ENCODE results near the gene KCTD2. TPM values are rescaled to one million over a fixed set of nuclear protein-coding genes. Genes with fewer than 3 reads are reported as not detected.

KCTD2 gene
- total RNA-seq, 1 donor: 20.2 TPM

- peak within 1 kb of the TSS; percentile 91 for H3K4me3 ChIP-seq (ENCODE audit: low read depth, low read length)
- no peak for TF ChIP-seq CTCF (IDR thresholded peaks at IDR 0.05; ENCODE audit: insufficient read depth, low read length)
- peak; percentile 72 for DNase-seq (ENCODE audit: low read depth)
Measured at GRCh38 chr17:75109407-75110233, 62.6 kb downstream of the KCTD2 start, which contains the start of gene ARMC7. Gene ARMC7 (plus strand): TSS chr17:75109969. CDS start chr17:75110289, 320 bp downstream.

DNA sequence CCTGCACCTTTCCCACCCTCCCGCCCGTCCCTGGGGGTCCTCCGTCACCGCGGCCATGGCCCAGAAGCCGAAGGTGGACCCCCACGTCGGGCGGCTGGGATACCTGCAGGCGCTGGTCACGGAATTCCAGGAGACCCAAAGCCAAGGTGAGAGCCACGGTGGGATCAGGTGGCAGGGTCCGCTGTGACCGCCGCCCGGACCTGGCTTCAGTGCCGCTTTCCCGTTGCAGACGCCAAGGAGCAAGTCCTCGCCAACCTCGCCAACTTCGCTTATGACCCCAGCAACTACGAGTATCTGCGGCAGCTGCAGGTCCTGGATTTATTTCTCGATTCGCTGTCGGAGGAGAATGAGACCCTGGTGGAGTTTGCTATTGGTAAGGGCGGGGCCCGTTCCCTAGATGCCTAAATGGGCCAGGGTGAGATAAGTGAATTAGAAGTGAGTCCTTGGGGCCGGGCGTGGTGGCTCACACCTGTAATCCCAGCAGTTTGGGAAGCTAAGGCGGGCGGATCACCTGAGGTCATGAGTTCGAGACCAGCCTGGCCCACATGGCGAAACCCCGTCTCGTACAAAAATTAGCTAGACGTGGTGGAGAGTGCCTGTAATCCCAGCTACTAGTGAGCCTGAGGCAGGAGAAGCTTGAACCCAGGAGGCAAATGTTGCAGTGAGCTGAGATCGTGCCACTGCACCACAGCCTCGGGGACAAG lies 63.4 kb downstream of the KCTD2 start:
- peak overlapping the region; percentile 91 for H3K4me3 ChIP-seq (ENCODE audit: low read depth, low read length)
- DNase-seq (ENCODE audit: low read depth): no peak
- TF ChIP-seq CTCF (IDR thresholded peaks at IDR 0.05; ENCODE audit: insufficient read depth, low read length): no peak

DNA sequence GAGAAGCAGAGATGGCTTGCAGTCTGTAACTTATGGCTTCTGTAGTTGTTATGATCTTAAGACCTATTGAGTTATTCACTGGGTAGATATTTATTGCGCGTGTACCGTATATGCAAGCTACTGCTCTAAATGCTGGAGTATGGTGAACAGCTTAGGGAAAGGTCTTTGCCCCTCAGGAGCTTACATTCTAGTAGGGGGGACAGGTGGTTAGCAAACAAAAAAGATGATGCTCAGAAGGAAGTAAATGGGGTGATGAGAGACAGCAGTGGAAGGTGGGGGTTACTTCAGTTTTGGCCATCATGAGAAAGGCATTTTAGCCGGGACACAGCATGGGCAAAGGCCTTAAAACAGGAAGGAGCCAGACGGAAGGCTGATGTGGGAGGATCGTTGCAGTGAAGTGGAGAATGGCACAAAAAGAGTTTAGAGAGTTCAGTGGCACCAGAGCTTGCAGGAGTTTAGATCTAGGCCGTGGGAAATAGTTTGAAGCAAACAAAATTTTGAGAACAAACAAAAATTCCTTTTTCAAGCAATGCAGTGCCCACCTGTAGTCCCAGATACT lies 64.8 kb downstream of the KCTD2 start:
- DNase-seq (ENCODE audit: low read depth): no peak
- no peak overlapping the region for H3K4me3 ChIP-seq (ENCODE audit: low read depth, low read length)
- no peak for TF ChIP-seq CTCF (IDR thresholded peaks at IDR 0.05; ENCODE audit: insufficient read depth, low read length)

DNA sequence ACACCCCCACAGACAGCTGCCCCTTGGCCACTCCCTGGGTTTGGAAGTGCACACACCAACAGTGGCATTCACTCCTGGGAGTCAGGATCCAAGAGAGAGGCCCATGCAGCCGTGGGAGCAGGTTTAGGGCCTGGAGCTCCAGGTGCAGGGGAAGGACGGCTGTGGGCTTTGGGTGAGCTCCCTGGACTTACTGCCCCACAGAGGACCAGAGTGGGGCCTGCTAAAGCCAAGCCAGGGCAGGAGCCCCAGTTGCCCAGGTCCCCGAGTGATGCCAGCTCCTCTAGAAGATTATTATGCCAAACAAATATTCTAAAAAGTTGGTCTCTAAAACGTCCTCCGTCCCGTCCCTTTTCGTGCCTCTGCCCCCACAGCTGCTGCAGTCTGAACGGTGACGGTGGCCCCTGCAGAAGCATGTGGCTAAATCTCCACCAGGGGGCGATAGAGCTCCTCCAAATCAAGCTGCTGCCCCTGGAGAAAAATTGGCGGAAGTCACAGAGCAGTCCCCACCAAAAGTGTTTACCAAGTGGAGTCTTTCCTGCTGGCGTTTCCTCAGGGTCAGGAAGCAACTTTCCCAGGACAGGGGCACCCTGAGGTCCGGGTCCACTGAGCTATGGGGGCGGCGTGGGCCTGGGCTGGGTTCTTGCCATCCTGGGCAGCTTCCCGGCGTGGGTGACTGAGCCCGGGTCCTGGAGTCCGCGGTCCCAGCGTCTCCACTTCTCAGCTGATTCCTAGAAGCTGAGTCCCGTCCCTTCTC lies 67.0 kb downstream of the KCTD2 start:
- H3K4me3 ChIP-seq (ENCODE audit: low read depth, low read length): peak overlapping the region; percentile 68
- peak; percentile 95 for DNase-seq (ENCODE audit: low read depth)
- peak; percentile 94 for TF ChIP-seq CTCF (IDR thresholded peaks at IDR 0.05; ENCODE audit: insufficient read depth, low read length)

- no peak for TF ChIP-seq CTCF (IDR thresholded peaks at IDR 0.05; ENCODE audit: insufficient read depth, low read length)
- DNase-seq (ENCODE audit: low read depth): no peak
- H3K4me3 ChIP-seq (ENCODE audit: low read depth, low read length): peak overlapping the region; percentile 68
Measured at GRCh38 chr17:75114552-75115314, 67.7 kb downstream of the KCTD2 start.

Small RNA genes within 50 kb of the gene (small RNA-seq; reads per million reads assigned to genes)
- gene AC111186.1 (not detected), gene RF00019 (not detected), gene RN7SL573P (not detected), gene RNU6-362P (not detected)

Other genes starting within 250 kb of the KCTD2 start
- under 0.01 TPM in 1 of 2 replicates, not detected in the other for gene GRIN2C, start 187.3 kb upstream of the KCTD2 start, total RNA-seq (ENCODE audit: low replicate concordance)
- 14.7 and 113 TPM in 2 replicates for gene FDXR, start 174.2 kb upstream of the KCTD2 start, total RNA-seq (ENCODE audit: low replicate concordance)
- not detected in 2 replicates for gene FADS6, start 153.6 kb upstream of the KCTD2 start, total RNA-seq (ENCODE audit: low replicate concordance)
- 0.49 TPM in 1 of 2 replicates, not detected in the other for gene USH1G, start 124.0 kb upstream of the KCTD2 start, total RNA-seq (ENCODE audit: low replicate concordance)
- not detected in 2 replicates for gene OTOP2, start 123.0 kb upstream of the KCTD2 start, total RNA-seq (ENCODE audit: low replicate concordance)
- not detected in 2 replicates for gene OTOP3, start 111.3 kb upstream of the KCTD2 start, total RNA-seq (ENCODE audit: low replicate concordance)
- 0.33 and 0.90 TPM in 2 replicates for gene HID1, start 74.5 kb upstream of the KCTD2 start, total RNA-seq (ENCODE audit: low replicate concordance)
- 11.8 and 15.3 TPM in 2 replicates for gene CDR2L, start 59.6 kb upstream of the KCTD2 start, total RNA-seq (ENCODE audit: low replicate concordance)
- gene MRPL58, start 34.6 kb upstream of the KCTD2 start, total RNA-seq (ENCODE audit: low replicate concordance): 26.2 and 31.4 TPM in 2 replicates
- 513 and 829 TPM in 2 replicates for gene ATP5PD, start 256 bp upstream of the KCTD2 start, total RNA-seq (ENCODE audit: low replicate concordance)
- 2.8 and 4.4 TPM in 2 replicates for gene SLC16A5, start 40.7 kb downstream of the KCTD2 start, total RNA-seq (ENCODE audit: low replicate concordance)
- 3.4 and 3.9 TPM in 2 replicates for gene ARMC7, start 62.7 kb downstream of the KCTD2 start, total RNA-seq (ENCODE audit: low replicate concordance)
- 39.8 and 45.2 TPM in 2 replicates for gene NT5C, start 84.5 kb downstream of the KCTD2 start, total RNA-seq (ENCODE audit: low replicate concordance)
- gene JPT1, start 107.3 kb downstream of the KCTD2 start, total RNA-seq (ENCODE audit: low replicate concordance): 71.1 and 79.6 TPM in 2 replicates
- 89.9 and 129 TPM in 2 replicates for gene SUMO2, start 135.7 kb downstream of the KCTD2 start, total RNA-seq (ENCODE audit: low replicate concordance)
- gene NUP85, start 158.5 kb downstream of the KCTD2 start, total RNA-seq (ENCODE audit: low replicate concordance): 33.9 and 41.5 TPM in 2 replicates
- 8.7 and 14.0 TPM in 2 replicates for gene GGA3, start 214.4 kb downstream of the KCTD2 start, total RNA-seq (ENCODE audit: low replicate concordance)
- 31.0 and 83.6 TPM in 2 replicates for gene MRPS7, start 214.7 kb downstream of the KCTD2 start, total RNA-seq (ENCODE audit: low replicate concordance)
- 3.8 and 9.9 TPM in 2 replicates for gene MIF4GD, start 224.0 kb downstream of the KCTD2 start, total RNA-seq (ENCODE audit: low replicate concordance)
- 8.7 and 11.0 TPM in 2 replicates for gene SLC25A19, start 242.2 kb downstream of the KCTD2 start, total RNA-seq (ENCODE audit: low replicate concordance)